ENCODE data around the gene YBEY. TPM values are rescaled to one million over a fixed set of nuclear protein-coding genes. Genes with fewer than 3 reads are reported as not detected.
A peak's percentile ranks its signal among the peaks of the same experiment; 100 is the strongest.

The YBEY gene
- total RNA-seq, 3 donors from 2014 or later = 10.5 to 20.8 (median 17.1) TPM

- intact Hi-C loops (cut with DNase I, micrococcal nuclease) = no loop called here
- Histone ChIP-seq H3K9me3 (no peaks in the 10 kb centered on the region), H3K36me3 (ENCODE audit: low read depth) (peaks cover 24% of the 10 kb centered on the region), H3K4me3 (no peak overlapping the region), H3K4me1 (ENCODE audit: low read depth) (no peaks in the 10 kb centered on the region)
- no peak for TF ChIP-seq CTCF (IDR thresholded peaks at IDR 0.05)
- no peak for ATAC-seq
- DNase-seq = no peak
Observed at GRCh38 chr21:46255166-46255565, 31.0 kb upstream of the YBEY start.

- ATAC-seq (no peak), DNase-seq (no peak)
- H3K9me3 ChIP-seq = no peaks in the 10 kb centered on the region
- no peaks in the 10 kb centered on the region for H3K4me1 ChIP-seq (ENCODE audit: low read depth)
- no peak for TF ChIP-seq CTCF (IDR thresholded peaks at IDR 0.05)
- H3K4me3 ChIP-seq = no peak overlapping the region
- H3K36me3 ChIP-seq (ENCODE audit: low read depth) = peaks cover 24% of the 10 kb centered on the region
- intact Hi-C loops (cut with DNase I, micrococcal nuclease) = no loop called here
Observed at GRCh38 chr21:46255758-46256337, 30.3 kb upstream of the YBEY start.

GRCh38 chr21:46256501-46256994, 29.6 kb upstream of the YBEY start:
- intact Hi-C loops (cut with DNase I, micrococcal nuclease) = no loop called here
- Histone ChIP-seq H3K36me3 (ENCODE audit: low read depth) (peaks cover 24% of the 10 kb centered on the region), H3K4me3 (no peak overlapping the region), H3K9me3 (no peaks in the 10 kb centered on the region), H3K4me1 (ENCODE audit: low read depth) (no peaks in the 10 kb centered on the region)
- no peak for TF ChIP-seq CTCF (IDR thresholded peaks at IDR 0.05)
- ATAC-seq = no peak
- no peak for DNase-seq

GRCh38 chr21:46264046-46264689, 22.0 kb upstream of the YBEY start:
- Histone ChIP-seq H3K9me3 (no peaks in the 10 kb centered on the region), H3K4me3 (no peak overlapping the region), H3K4me1 (ENCODE audit: low read depth) (no peaks in the 10 kb centered on the region), H3K36me3 (ENCODE audit: low read depth) (peaks cover 11% of the 10 kb centered on the region)
- intact Hi-C loops (cut with DNase I, micrococcal nuclease) = no loop called here
- DNase-seq (no peak), ATAC-seq (no peak)
- TF ChIP-seq CTCF (IDR thresholded peaks at IDR 0.05) = no peak

- DNase-seq (no peak), ATAC-seq (peak; percentile 24)
- Histone ChIP-seq H3K4me3 (no peak overlapping the region), H3K36me3 (ENCODE audit: low read depth) (peaks cover 11% of the 10 kb centered on the region), H3K4me1 (ENCODE audit: low read depth) (no peaks in the 10 kb centered on the region), H3K9me3 (no peaks in the 10 kb centered on the region)
- TF ChIP-seq CTCF (IDR thresholded peaks at IDR 0.05) = no peak
- intact Hi-C loops (cut with DNase I, micrococcal nuclease) = no loop called here
Observed at GRCh38 chr21:46264690-46265144, 21.4 kb upstream of the YBEY start.

Data from mucosa of descending colon (tissue), 3 donors.